ENCODE measurements around the gene IQCN. TPM values are rescaled to one million over a fixed set of nuclear protein-coding genes. Genes with fewer than 3 reads are reported as not detected.
A peak's percentile ranks its signal among the peaks of the same experiment; 100 is the strongest.

Gene IQCN
- 1 to 10 TPM in 1 of 2 donors, under 1 TPM in 1; 0.52 to 1.5 TPM for total RNA-seq

- DNase-seq (ENCODE audit: low spot score): peak; percentile 77
- Histone ChIP-seq H3K4me3 (no peak within 1 kb of the TSS), H3K4me1 (peaks cover 0 to 46% of the 10 kb centered on the region in 2 donors), H3K27me3 (no peaks in the 10 kb centered on the region), H3K9me3 (no peaks in the 10 kb centered on the region), H3K27ac (peak within 1 kb of the TSS; percentile 78 to 82), H3K36me3 (peaks cover 15% of the 10 kb centered on the region)
- no peak for TF ChIP-seq CTCF (IDR thresholded peaks at IDR 0.05)
Measured at GRCh38 chr19:18274219-18274780, at the start of gene IQCN. Gene IQCN (minus strand): TSS chr19:18274452. CDS start chr19:18269478, 4,974 bp downstream.

GRCh38 chr19:18322759-18323460 lies 48.7 kb upstream of the IQCN start, which contains the start of gene LSM4:
Gene LSM4 (minus strand): TSS chr19:18323076. CDS start chr19:18323020, 56 bp downstream.
- Histone ChIP-seq H3K27ac (peak within 1 kb of the TSS; percentile 82 to 95), H3K9me3 (no peaks in the 10 kb centered on the region), H3K4me1 (peaks cover 0 to 57% of the 10 kb centered on the region in 2 donors), H3K27me3 (no peaks in the 10 kb centered on the region), H3K36me3 (no peaks in the 10 kb centered on the region), H3K4me3 (peak within 1 kb of the TSS; percentile 72 to 81)
- TF ChIP-seq CTCF (IDR thresholded peaks at IDR 0.05): no peak
- DNase-seq (ENCODE audit: low spot score): peak; percentile 99

- no peaks in the 10 kb centered on the region for H3K9me3 ChIP-seq
- peaks cover 0 to 60% of the 10 kb centered on the region in 2 donors for H3K4me1 ChIP-seq
Measured at GRCh38 chr19:18322318-18322758, 48.1 kb upstream of the IQCN start.

GRCh38 chr19:18321734-18322102 lies 47.5 kb upstream of the IQCN start:
- Histone ChIP-seq H3K36me3 (no peaks in the 10 kb centered on the region), H3K4me1 (peaks cover 0 to 60% of the 10 kb centered on the region in 2 donors), H3K9me3 (no peaks in the 10 kb centered on the region), H3K27ac (peak overlapping the region; percentile 82 to 95), H3K27me3 (no peaks in the 10 kb centered on the region), H3K4me3 (no peak overlapping the region)
- DNase-seq (ENCODE audit: low spot score): no peak
- no peak for TF ChIP-seq CTCF (IDR thresholded peaks at IDR 0.05)

More at GRCh38 chr19:18322318-18322758, 48.1 kb upstream of the IQCN start:
- no peak for DNase-seq (ENCODE audit: low spot score)
- no peak for TF ChIP-seq CTCF (IDR thresholded peaks at IDR 0.05)
- Histone ChIP-seq H3K27ac (peak overlapping the region; percentile 82 to 95), H3K27me3 (no peaks in the 10 kb centered on the region), H3K36me3 (no peaks in the 10 kb centered on the region), H3K4me3 (peak overlapping the region; percentile 72 to 81)

- Histone ChIP-seq H3K4me3 (no peak overlapping the region), H3K36me3 (no peaks in the 10 kb centered on the region), H3K27ac (peak overlapping the region; percentile 82 to 95), H3K27me3 (no peaks in the 10 kb centered on the region), H3K4me1 (peaks cover 0 to 60% of the 10 kb centered on the region in 2 donors), H3K9me3 (no peaks in the 10 kb centered on the region)
- no peak for DNase-seq (ENCODE audit: low spot score)
- TF ChIP-seq CTCF (IDR thresholded peaks at IDR 0.05): no peak
Measured at GRCh38 chr19:18320865-18321733, 46.8 kb upstream of the IQCN start.
